Measurements from ENCODE around the gene C5orf58. TPM values are rescaled to one million over a fixed set of nuclear protein-coding genes. Genes with fewer than 3 reads are reported as not detected.

C5orf58 gene
- total and polyA plus RNA-seq, 9 of the 15 experiments (the other 6 are each of a cell fraction or from before 2014, with no cell fraction given), result 1.5 to 7.6 (median 5.3) TPM

DNA sequence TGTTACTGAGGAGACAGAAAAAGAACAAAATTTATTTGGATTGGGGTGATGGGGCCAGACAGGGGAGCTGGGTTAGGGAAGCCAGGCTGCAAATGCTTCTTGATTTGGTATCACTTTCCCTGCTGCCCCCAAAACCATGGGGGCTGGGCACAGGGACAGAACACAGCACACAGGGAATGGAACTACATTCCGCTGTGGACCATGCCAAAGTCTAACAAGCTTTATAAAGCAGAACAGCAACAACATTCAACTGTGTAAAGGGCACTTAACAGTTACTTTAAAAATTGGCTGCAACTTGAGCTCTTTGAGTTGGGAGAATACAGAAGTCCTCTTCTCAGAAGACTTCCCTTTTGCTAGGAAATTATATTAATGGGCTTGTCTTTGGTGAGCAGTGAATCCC lies 23.8 kb downstream of the C5orf58 start:
- H3K4me1 ChIP-seq (replicated peaks in 1 of 2; ENCODE audit: control insufficient read depth in 2 of 2, insufficient read depth in 2 of 2, low read length in 2 of 2), result no peaks in the 10 kb centered on the region; a peak in 1 of 5 replicates
- 55% methylated on average over 1 of the region's 1 CpG for WGBS (ENCODE audit: insufficient coverage, low coverage, missing lambda C conversion rate)
- no peak overlapping the region for H2AFZ ChIP-seq (ENCODE audit: low read depth, low read length)
- no peak overlapping the region for H3K4me2 ChIP-seq (ENCODE audit: insufficient read depth, low read length)
- intact Hi-C loops (cut with micrococcal nuclease), result no loop called here
- CTCF ChIA-PET (ENCODE audit: low intra/inter-chr PET ratio), result no interaction called here
- no peak for FAIRE-seq
- H3K79me2 ChIP-seq (ENCODE audit: control insufficient read depth, insufficient read depth, low read length), result no peaks in the 10 kb centered on the region
- POLR2A ChIA-PET, result interaction anchor here (0.6 kb wide), 1 partner anchor 26 kb away, joined by 3 read pairs; no protein-coding TSS in a partner anchor
- no peaks in the 10 kb centered on the region for H3K9me3 ChIP-seq (replicated peaks; ENCODE audit: control insufficient read depth, insufficient read depth, low read depth, low read length)
- H4K20me1 ChIP-seq (replicated peaks; ENCODE audit: control insufficient read depth, insufficient read depth, low read length), result no peaks in the 10 kb centered on the region
- H3K4me3 ChIP-seq, result no peak overlapping the region
- ATAC-seq, result no peak
- in situ Hi-C loops (cut with MboI), result no loop called here
- DNase-seq (ENCODE audit: extremely low read depth in 1 of 4, low spot score in 3 of 4), result no peak
- no TSS peak for BruUV-seq (replicated peaks)
- H3K9me1 ChIP-seq (ENCODE audit: control insufficient read depth, insufficient read depth, low read length), result no peaks in the 10 kb centered on the region
- H3K27me3 ChIP-seq (ENCODE audit: control insufficient read depth in 2 of 2, insufficient read depth in 2 of 2, low read length in 2 of 2), result no peaks in the 10 kb centered on the region; a peak in 1 of 5 replicates
- no peaks in the 10 kb centered on the region for H3K36me3 ChIP-seq (ENCODE audit: control insufficient read depth, insufficient read depth, low read length)
- H3K9ac ChIP-seq (ENCODE audit: insufficient read depth in 1 of 2, low read depth in 2 of 2, low read length in 2 of 2), result no peak overlapping the region
- no peak overlapping the region for H3K27ac ChIP-seq (ENCODE audit: extremely low read depth, low read depth, low read length)
- TF ChIP-seq SNIP1 (IDR thresholded peaks at IDR 0.05; ENCODE audit: low read depth) (no peak), NR2C2 (CRISPR knock-in tag; IDR thresholded peaks at IDR 0.05) (no peak), NR2C2 (tag; IDR thresholded peaks at IDR 0.05) (no peak), MAFG (tag; conservative IDR thresholded peaks at IDR 0.05) (no peak), RBM17 (IDR thresholded peaks at IDR 0.05; ENCODE audit: borderline replicate concordance, low read depth, low read length) (no peak), ZNF668 (CRISPR knock-in tag; IDR thresholded peaks at IDR 0.05) (no peak), FUS (optimal IDR thresholded peaks at IDR 0.05; ENCODE audit: low read depth, low read length) (no peak), NCOA1 (IDR thresholded peaks at IDR 0.05; ENCODE audit: low read depth) (no peak)
- TF ChIP-seq, protein P1, sequence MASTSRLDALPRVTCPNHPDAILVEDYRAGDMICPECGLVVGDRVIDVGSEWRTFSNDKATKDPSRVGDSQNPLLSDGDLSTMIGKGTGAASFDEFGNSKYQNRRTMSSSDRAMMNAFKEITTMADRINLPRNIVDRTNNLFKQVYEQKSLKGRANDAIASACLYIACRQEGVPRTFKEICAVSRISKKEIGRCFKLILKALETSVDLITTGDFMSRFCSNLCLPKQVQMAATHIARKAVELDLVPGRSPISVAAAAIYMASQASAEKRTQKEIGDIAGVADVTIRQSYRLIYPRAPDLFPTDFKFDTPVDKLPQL (IDR thresholded peaks at IDR 0.05; ENCODE audit: extremely low read depth, insufficient read length), result no peak
- TF ChIP-seq, protein P2, sequence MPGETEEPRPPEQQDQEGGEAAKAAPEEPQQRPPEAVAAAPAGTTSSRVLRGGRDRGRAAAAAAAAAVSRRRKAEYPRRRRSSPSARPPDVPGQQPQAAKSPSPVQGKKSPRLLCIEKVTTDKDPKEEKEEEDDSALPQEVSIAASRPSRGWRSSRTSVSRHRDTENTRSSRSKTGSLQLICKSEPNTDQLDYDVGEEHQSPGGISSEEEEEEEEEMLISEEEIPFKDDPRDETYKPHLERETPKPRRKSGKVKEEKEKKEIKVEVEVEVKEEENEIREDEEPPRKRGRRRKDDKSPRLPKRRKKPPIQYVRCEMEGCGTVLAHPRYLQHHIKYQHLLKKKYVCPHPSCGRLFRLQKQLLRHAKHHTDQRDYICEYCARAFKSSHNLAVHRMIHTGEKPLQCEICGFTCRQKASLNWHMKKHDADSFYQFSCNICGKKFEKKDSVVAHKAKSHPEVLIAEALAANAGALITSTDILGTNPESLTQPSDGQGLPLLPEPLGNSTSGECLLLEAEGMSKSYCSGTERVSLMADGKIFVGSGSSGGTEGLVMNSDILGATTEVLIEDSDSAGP (CRISPR knock-in tag; IDR thresholded peaks at IDR 0.05), result no peak
- TF ChIP-seq, protein P3, sequence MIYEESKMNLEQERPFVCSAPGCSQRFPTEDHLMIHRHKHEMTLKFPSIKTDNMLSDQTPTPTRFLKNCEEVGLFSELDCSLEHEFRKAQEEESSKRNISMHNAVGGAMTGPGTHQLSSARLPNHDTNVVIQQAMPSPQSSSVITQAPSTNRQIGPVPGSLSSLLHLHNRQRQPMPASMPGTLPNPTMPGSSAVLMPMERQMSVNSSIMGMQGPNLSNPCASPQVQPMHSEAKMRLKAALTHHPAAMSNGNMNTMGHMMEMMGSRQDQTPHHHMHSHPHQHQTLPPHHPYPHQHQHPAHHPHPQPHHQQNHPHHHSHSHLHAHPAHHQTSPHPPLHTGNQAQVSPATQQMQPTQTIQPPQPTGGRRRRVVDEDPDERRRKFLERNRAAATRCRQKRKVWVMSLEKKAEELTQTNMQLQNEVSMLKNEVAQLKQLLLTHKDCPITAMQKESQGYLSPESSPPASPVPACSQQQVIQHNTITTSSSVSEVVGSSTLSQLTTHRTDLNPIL (CRISPR knock-in tag; IDR thresholded peaks at IDR 0.05), result no peak
- TF ChIP-seq, protein P4, sequence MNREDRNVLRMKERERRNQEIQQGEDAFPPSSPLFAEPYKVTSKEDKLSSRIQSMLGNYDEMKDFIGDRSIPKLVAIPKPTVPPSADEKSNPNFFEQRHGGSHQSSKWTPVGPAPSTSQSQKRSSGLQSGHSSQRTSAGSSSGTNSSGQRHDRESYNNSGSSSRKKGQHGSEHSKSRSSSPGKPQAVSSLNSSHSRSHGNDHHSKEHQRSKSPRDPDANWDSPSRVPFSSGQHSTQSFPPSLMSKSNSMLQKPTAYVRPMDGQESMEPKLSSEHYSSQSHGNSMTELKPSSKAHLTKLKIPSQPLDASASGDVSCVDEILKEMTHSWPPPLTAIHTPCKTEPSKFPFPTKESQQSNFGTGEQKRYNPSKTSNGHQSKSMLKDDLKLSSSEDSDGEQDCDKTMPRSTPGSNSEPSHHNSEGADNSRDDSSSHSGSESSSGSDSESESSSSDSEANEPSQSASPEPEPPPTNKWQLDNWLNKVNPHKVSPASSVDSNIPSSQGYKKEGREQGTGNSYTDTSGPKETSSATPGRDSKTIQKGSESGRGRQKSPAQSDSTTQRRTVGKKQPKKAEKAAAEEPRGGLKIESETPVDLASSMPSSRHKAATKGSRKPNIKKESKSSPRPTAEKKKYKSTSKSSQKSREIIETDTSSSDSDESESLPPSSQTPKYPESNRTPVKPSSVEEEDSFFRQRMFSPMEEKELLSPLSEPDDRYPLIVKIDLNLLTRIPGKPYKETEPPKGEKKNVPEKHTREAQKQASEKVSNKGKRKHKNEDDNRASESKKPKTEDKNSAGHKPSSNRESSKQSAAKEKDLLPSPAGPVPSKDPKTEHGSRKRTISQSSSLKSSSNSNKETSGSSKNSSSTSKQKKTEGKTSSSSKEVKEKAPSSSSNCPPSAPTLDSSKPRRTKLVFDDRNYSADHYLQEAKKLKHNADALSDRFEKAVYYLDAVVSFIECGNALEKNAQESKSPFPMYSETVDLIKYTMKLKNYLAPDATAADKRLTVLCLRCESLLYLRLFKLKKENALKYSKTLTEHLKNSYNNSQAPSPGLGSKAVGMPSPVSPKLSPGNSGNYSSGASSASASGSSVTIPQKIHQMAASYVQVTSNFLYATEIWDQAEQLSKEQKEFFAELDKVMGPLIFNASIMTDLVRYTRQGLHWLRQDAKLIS (CRISPR knock-in tag; IDR thresholded peaks at IDR 0.05), result no peak
- TF ChIP-seq, protein P5, sequence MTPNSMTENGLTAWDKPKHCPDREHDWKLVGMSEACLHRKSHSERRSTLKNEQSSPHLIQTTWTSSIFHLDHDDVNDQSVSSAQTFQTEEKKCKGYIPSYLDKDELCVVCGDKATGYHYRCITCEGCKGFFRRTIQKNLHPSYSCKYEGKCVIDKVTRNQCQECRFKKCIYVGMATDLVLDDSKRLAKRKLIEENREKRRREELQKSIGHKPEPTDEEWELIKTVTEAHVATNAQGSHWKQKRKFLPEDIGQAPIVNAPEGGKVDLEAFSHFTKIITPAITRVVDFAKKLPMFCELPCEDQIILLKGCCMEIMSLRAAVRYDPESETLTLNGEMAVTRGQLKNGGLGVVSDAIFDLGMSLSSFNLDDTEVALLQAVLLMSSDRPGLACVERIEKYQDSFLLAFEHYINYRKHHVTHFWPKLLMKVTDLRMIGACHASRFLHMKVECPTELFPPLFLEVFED (CRISPR knock-in tag; conservative IDR thresholded peaks at IDR 0.05), result no peak
